AG10803 (cell line): ENCODE results near the gene ZSCAN30.
A peak's percentile ranks its signal among the peaks of the same experiment; 100 is the strongest.

Experiments used
- DNase-seq: peaks from one replicate; pipeline ENCODE4 v3.0.0; 2010; ENCODE audit warnings: low read depth
- H3K4me3 ChIP-seq: 2 replicates; pipeline ENCODE4 v1.5.1; 2011; ENCODE audit warnings: mild to moderate bottlenecking, low read length, control low read depth
- CTCF ChIP-seq: conservative IDR thresholded peaks from 2 replicates; pipeline ENCODE4 v1.5.1; 2011; ENCODE audit warnings: mild to moderate bottlenecking, low read length, control low read depth, inconsistent platforms

Gene ZSCAN30

GRCh38 chr18:35205199-35205712, 84.8 kb downstream of the ZSCAN30 start:
- TF ChIP-seq CTCF = no peak
- H3K4me3 ChIP-seq = no peak overlapping the region
- DNase-seq = no peak

DNA sequence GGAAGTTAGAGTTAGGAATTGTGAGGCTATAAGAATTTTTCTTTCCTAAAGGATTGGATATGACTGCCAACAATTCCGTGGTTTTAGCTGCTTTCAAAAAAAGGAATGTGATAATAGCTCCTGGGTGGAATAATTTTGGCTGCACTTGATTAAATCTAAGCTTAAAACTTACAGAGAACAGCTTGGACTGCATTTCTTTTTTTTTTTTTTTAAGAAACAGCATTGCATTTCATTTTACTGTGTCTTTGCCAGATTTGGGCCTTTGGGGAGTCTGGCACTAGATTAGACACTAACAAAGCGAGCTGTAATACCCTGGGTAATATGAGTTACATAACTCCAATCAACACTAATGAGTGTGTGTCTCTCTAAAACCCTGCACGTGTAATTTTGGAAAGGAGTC, 87.0 kb downstream of the ZSCAN30 start:
- TF ChIP-seq CTCF = no peak
- DNase-seq = peak; percentile 78
- H3K4me3 ChIP-seq = no peak overlapping the region

DNA sequence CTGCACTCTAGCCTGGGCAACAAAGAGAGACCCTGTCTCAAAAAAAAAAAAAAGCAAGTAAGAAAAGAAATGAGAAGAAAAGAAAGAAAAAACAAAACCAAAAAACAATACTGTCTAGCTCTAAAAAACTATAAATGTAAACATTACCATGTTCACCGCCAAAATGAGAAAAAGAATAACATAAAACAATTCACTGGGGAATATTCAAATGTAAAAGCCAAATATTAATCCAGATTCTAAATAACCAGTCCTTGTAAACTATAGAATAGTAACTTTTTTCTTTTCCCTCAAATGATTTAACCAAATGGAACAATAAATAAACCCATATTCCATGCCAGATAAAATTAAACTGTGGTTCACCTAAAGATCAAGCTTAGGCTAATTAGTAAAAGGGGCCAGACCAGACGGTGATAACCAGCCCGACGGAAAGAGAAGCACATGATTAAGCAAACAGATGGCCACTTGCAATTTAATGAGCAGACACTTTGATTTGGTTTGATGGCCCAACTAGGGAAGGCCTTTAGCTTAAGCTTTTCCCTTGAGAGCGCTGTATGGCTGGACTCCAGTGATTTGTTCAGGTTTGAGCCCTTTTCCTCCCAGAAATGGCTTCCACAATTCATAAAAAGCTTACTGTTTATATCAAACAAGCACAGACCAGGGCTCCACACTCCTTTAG, 88.6 kb downstream of the ZSCAN30 start:
- no peak for DNase-seq
- TF ChIP-seq CTCF = no peak
- no peak overlapping the region for H3K4me3 ChIP-seq
